ENCODE measurements around the gene RPN2. TPM values are rescaled to one million over a fixed set of nuclear protein-coding genes. Genes with fewer than 3 reads are reported as not detected.

Gene RPN2
- total and polyA plus RNA-seq, 10 of the 15 experiments (the other 5 are each of a cell fraction or from before 2014, with no cell fraction given), result 148 to 365 (median 228) TPM

DNA sequence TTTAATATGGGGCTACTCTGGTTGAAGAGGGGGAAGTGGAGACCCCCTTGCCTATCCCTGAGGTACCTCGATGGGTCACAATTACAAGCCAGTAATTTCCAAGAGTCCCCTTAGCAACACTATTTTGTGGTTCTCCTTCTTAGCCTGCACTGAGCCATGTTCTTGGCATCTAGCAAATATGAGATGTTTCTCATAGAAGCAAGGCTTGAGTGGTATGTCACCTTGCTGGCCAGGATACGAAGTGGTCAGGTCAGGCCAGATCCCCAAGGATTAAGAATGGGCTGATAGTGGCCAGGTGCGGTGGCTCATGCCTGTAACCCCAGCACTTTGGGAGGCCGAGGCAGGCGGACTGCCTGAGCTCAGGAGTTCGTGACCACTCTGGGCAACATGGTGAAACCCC, 84.6 kb downstream of the RPN2 start:
- Histone ChIP-seq H3K9ac (ENCODE audit: control insufficient read depth, insufficient read depth, low read length) (no peak overlapping the region), H3K4me1 (ENCODE audit: control insufficient read depth, insufficient read depth, low read length) (peaks cover 6% of the 10 kb centered on the region), H3K79me2 (ENCODE audit: control insufficient read depth, insufficient read depth, low read length) (no peaks in the 10 kb centered on the region), H2AFZ (ENCODE audit: control insufficient read depth, low read depth, low read length) (no peak overlapping the region), H3K4me2 (ENCODE audit: control insufficient read depth, insufficient read depth) (no peak overlapping the region), H3K27ac (ENCODE audit: control insufficient read depth, insufficient read depth) (no peak overlapping the region), H3K27me3 (replicated peaks in 1 of 2; ENCODE audit: control insufficient read depth in 2 of 2, insufficient read depth in 2 of 2, low read length in 1 of 2) (no peaks in the 10 kb centered on the region; a peak in 1 of 4 replicates), H3K9me3 (replicated peaks; ENCODE audit: control insufficient read depth, insufficient read depth, low read length) (no peaks in the 10 kb centered on the region), H3K36me3 (ENCODE audit: control insufficient read depth in 2 of 2, insufficient read depth in 2 of 2, low read length in 1 of 2) (no peaks in the 10 kb centered on the region), H3K4me3 (no peak overlapping the region), H4K20me1 (ENCODE audit: control insufficient read depth, insufficient read depth) (no peaks in the 10 kb centered on the region)
- CTCF ChIA-PET, result interaction anchor here (0.7 to 10.4 kb wide), 4 partner anchors 70 to 607 kb away, joined by 3 to 282 read pairs (median 40); partner anchors contain the start of gene BLCAP
- in situ Hi-C loops (cut with MboI) (loop anchor here (10.0 kb wide), 1 partner anchor 731 kb away; no protein-coding TSS in a partner anchor), intact Hi-C loops (cut with micrococcal nuclease; ENCODE audit: unreplicated experiment) (no loop called here)
- WGBS (ENCODE audit: insufficient coverage, insufficient replicate concordance, low lambda C conversion rate, missing lambda C conversion rate), result 61% methylated on average over 6 of the region's 6 CpGs
- TF ChIP-seq BACH1 (IDR thresholded peaks at IDR 0.05; ENCODE audit: borderline replicate concordance), result no peak
- TF ChIP-seq, protein P1, sequence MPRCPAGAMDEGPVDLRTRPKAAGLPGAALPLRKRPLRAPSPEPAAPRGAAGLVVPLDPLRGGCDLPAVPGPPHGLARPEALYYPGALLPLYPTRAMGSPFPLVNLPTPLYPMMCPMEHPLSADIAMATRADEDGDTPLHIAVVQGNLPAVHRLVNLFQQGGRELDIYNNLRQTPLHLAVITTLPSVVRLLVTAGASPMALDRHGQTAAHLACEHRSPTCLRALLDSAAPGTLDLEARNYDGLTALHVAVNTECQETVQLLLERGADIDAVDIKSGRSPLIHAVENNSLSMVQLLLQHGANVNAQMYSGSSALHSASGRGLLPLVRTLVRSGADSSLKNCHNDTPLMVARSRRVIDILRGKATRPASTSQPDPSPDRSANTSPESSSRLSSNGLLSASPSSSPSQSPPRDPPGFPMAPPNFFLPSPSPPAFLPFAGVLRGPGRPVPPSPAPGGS (IDR thresholded peaks at IDR 0.05; ENCODE audit: borderline replicate concordance, insufficient read depth, low read depth, low read length, poor library complexity, severe bottlenecking), result no peak
- no peak for TF ChIP-seq MTA2 (IDR thresholded peaks at IDR 0.05; ENCODE audit: low read depth)
- TF ChIP-seq RAD51 (IDR thresholded peaks at IDR 0.05), result no peak
- no peak for TF ChIP-seq TBL1XR1 (IDR thresholded peaks at IDR 0.05; ENCODE audit: low read depth, low read length)
- no peak for TF ChIP-seq SIX5 (IDR thresholded peaks at IDR 0.05; ENCODE audit: low read depth, low read length, severe bottlenecking)
- no peak for TF ChIP-seq SUZ12 (IDR thresholded peaks at IDR 0.05; ENCODE audit: unreplicated experiment)
- no peak for TF ChIP-seq ZNF24 (IDR thresholded peaks at IDR 0.05)
- TF ChIP-seq BCL11A (IDR thresholded peaks at IDR 0.05; ENCODE audit: low read depth, low read length), result no peak
- TF ChIP-seq HDGF (IDR thresholded peaks at IDR 0.05), result no peak
- TF ChIP-seq, protein P2, sequence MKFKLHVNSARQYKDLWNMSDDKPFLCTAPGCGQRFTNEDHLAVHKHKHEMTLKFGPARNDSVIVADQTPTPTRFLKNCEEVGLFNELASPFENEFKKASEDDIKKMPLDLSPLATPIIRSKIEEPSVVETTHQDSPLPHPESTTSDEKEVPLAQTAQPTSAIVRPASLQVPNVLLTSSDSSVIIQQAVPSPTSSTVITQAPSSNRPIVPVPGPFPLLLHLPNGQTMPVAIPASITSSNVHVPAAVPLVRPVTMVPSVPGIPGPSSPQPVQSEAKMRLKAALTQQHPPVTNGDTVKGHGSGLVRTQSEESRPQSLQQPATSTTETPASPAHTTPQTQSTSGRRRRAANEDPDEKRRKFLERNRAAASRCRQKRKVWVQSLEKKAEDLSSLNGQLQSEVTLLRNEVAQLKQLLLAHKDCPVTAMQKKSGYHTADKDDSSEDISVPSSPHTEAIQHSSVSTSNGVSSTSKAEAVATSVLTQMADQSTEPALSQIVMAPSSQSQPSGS (IDR thresholded peaks at IDR 0.05; ENCODE audit: low read length), result no peak
- TF ChIP-seq JUND (IDR thresholded peaks at IDR 0.05; ENCODE audit: low read depth, low read length), result no peak
- TF ChIP-seq ZBED1 (IDR thresholded peaks at IDR 0.05; ENCODE audit: borderline replicate concordance), result no peak
- no peak for TF ChIP-seq JUNB (IDR thresholded peaks at IDR 0.05)
- no peak for TF ChIP-seq KLF5 (IDR thresholded peaks at IDR 0.05; ENCODE audit: partially characterized antibody)
- no peak for TF ChIP-seq SMAD1 (IDR thresholded peaks at IDR 0.05; ENCODE audit: low read depth, partially characterized antibody)
- no peak for ATAC-seq
- POLR2A ChIA-PET, result interaction anchor here (0.6 to 0.7 kb wide), 2 partner anchors 63 to 1310 kb away, joined by 3 to 4 read pairs; no protein-coding TSS in a partner anchor
- RAD21 ChIA-PET (ENCODE audit: unreplicated experiment), result interaction anchor here (1.4 to 2.1 kb wide), 2 partner anchors 81 to 270 kb away, joined by 3 to 12 read pairs; no protein-coding TSS in a partner anchor
- DNase-seq (ENCODE audit: low read depth, low spot score), result no peak
- no peak for FAIRE-seq
- BruUV-seq (replicated peaks), result no TSS peak
- SMC1A ChIA-PET (ENCODE audit: uncharacterized antibody, unreplicated experiment), result interaction anchor here (0.6 to 8.2 kb wide), 4 partner anchors 68 to 270 kb away, joined by 3 to 129 read pairs (median 6); no protein-coding TSS in a partner anchor
